MCF 10A (cell line): ENCODE results near the gene PRICKLE4. TPM values are rescaled to one million over a fixed set of nuclear protein-coding genes. Genes with fewer than 3 reads are reported as not detected.
A peak's percentile ranks its signal among the peaks of the same experiment; 100 is the strongest.

ENCODE experiments used
- BruUV-seq: library from RNA; stranded (reverse); fragments of 400-500 nt; replicated peaks from 2 replicates; lab custom pipeline; 2021; lab: Mats Ljungman, UMichigan
- CTCF ChIA-PET: fragments of 300-600 bp; sonication (Branson Sonifier 250); formaldehyde crosslinking; extraction: SDS; loops from one replicate; lab custom pipeline; 2021; ENCODE audit warnings: antibody characterized with exemption, inconsistent platforms; lab: Yijun Ruan, JAX
- POLR2A ChIA-PET: fragments of 300-600, 350-650 bp; sonication (Branson Sonifier 250); formaldehyde crosslinking; extraction: SDS; loops from one replicate; lab custom pipeline; 2020; ENCODE audit warnings: antibody characterized with exemption, inconsistent platforms; lab: Yijun Ruan, JAX
- DNase-seq: peaks from one replicate; pipeline ENCODE4 v3.0.0-alpha.2; 2018; ENCODE audit not compliant: unreplicated experiment
- H3K27ac Mint-ChIP-seq: one replicate; pipeline ENCODE4 v1.8.0; 2022; ENCODE audit warnings: mild to moderate bottlenecking, low read depth, mixed read lengths; ENCODE audit not compliant: unreplicated experiment
- H3K27me3 Mint-ChIP-seq: one replicate; pipeline ENCODE4 v1.8.0; 2022; ENCODE audit warnings: mixed read lengths; ENCODE audit not compliant: insufficient read depth, unreplicated experiment
- H3K36me3 Mint-ChIP-seq: one replicate; pipeline ENCODE4 v1.8.0; 2022; ENCODE audit warnings: mild to moderate bottlenecking, moderate library complexity, mixed read lengths; ENCODE audit not compliant: insufficient read depth, unreplicated experiment
- H3K4me1 Mint-ChIP-seq: one replicate; pipeline ENCODE4 v1.8.0; 2022; ENCODE audit warnings: mixed read lengths; ENCODE audit not compliant: insufficient read depth, unreplicated experiment
- H3K4me3 Mint-ChIP-seq: one replicate; pipeline ENCODE4 v1.8.0; 2022; ENCODE audit warnings: mild to moderate bottlenecking, moderate library complexity, mixed read lengths; ENCODE audit not compliant: unreplicated experiment
- H3K9me3 Mint-ChIP-seq: one replicate; pipeline ENCODE4 v1.8.0; 2022; ENCODE audit warnings: mixed read lengths; ENCODE audit not compliant: unreplicated experiment
- intact Hi-C: fragments of 100-400 bp; cut with micrococcal nuclease; formaldehyde crosslinking; loops from 2 replicates; pipeline ENCODE4 v1.14.1; 2022
- total RNA-seq: library from RNA; stranded (reverse); gene quantifications from 2 replicates; pipeline ENCODE4 v1.2.3, GENCODE V29; 2022
- TF ChIP-seq, protein P1 (sequence below): fragments of 200-600 bp; IDR thresholded peaks from one replicate; pipeline ENCODE4 v1.8.0; 2022; ENCODE audit warnings: antibody characterized with exemption, mild to moderate bottlenecking; ENCODE audit not compliant: unreplicated experiment

The PRICKLE4 gene
- total RNA-seq, 1 experiment from 2014 or later, result 0.93 TPM

DNA sequence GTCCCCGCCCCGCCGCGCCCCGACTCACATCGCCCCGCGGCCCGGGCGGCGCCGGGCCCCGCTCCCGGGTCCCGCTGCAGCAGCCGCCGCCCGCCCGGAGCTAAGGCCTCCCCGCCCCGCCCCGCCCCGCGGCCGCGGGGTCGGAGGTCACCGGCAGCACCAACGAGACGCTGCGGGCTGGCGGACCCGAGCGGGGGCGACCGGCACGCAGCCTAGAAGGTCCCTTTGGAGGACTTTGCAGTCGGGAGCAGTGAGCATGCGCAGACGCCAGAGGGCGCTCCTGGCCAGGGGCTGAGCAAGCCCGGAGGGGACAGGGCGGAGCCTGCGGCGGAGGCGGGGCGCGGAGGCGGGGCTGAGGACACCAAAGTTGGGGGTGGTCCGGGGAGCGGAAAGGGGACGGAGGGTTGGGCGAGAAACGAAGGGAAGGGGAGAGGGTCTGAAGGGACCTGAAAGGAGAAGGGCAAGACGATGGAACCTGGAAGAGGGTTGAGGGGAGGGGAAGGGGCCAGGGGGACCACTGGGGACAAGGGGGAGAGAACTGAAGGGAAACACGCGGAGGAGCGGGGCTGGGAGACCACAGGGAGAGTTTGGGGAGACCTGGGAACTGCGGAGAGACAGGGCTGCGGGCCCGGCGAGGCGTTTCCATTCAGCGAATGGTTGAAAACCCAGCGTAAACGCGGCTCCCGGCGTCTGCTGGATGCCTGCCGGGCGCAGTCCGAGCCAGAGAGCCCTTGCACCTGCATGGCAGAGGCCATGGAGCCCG, 613 bp upstream of the PRICKLE4 start, which contains the start of gene FRS3:
Gene FRS3 (minus strand): TSS at position 113 of the 763 bp plus-strand sequence. CDS start 2,913 bp downstream, outside the sequence.
- intact Hi-C loops, result loop anchor here (1.0 to 10.0 kb wide), 4 partner anchors 98 to 435 kb away; partner anchors contain the start of gene MRPS10
- Mint-ChIP-seq H3K9me3 (no peaks in the 10 kb centered on the region), H3K27ac (no peak within 1 kb of the TSS), H3K36me3 (peaks cover 12% of the 10 kb centered on the region), H3K27me3 (no peaks in the 10 kb centered on the region), H3K4me1 (peaks cover 23% of the 10 kb centered on the region), H3K4me3 (peak within 1 kb of the TSS; percentile 90)
- peak; percentile 90 for DNase-seq
- ChIA-PET CTCF (interaction anchor here (0.6 to 3.3 kb wide), 5 partner anchors 12 to 265 kb away, joined by 3 to 24 read pairs (median 4); no protein-coding TSS in a partner anchor), POLR2A (interaction anchor here (0.5 to 2.1 kb wide), 7 partner anchors 8 to 266 kb away, joined by 3 to 18 read pairs (median 4); partner anchors contain the start of genes TFEB and TOMM6)
- BruUV-seq, result no TSS peak
- TF ChIP-seq, protein P1, sequence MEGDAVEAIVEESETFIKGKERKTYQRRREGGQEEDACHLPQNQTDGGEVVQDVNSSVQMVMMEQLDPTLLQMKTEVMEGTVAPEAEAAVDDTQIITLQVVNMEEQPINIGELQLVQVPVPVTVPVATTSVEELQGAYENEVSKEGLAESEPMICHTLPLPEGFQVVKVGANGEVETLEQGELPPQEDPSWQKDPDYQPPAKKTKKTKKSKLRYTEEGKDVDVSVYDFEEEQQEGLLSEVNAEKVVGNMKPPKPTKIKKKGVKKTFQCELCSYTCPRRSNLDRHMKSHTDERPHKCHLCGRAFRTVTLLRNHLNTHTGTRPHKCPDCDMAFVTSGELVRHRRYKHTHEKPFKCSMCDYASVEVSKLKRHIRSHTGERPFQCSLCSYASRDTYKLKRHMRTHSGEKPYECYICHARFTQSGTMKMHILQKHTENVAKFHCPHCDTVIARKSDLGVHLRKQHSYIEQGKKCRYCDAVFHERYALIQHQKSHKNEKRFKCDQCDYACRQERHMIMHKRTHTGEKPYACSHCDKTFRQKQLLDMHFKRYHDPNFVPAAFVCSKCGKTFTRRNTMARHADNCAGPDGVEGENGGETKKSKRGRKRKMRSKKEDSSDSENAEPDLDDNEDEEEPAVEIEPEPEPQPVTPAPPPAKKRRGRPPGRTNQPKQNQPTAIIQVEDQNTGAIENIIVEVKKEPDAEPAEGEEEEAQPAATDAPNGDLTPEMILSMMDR, result peak; percentile 94

DNA sequence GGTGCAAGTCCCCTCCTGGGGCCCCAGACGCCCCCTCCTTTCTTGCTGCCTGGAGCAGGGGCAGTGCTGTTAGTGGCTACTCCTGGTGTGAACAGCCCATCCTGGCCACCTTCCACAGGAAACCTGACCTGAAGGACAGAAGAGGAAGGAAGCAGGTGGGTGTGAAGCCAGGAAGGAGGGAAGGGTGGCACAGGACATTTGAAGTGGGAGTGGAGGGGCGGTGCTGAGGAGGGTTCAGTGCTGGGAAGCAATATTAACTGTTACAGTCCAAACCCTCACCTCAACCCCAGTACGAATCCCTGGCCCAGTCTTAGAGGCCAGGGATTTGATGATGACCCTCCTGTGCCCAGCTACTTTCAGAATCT, 766 bp downstream of the PRICKLE4 start:
- H3K4me3 Mint-ChIP-seq, result peak overlapping the region; percentile 90
- peak overlapping the region; percentile 12 for H3K27ac Mint-ChIP-seq
- TF ChIP-seq, protein P1, result no peak
- peak; percentile 47 for DNase-seq
- ChIA-PET CTCF (interaction anchor here (0.7 to 3.3 kb wide), 4 partner anchors 13 to 341 kb away, joined by 3 to 24 read pairs (median 4); no protein-coding TSS in a partner anchor), POLR2A (interaction anchor here (0.7 to 2.1 kb wide), 6 partner anchors 48 to 270 kb away, joined by 3 to 18 read pairs (median 4); partner anchors contain the start of gene TAF8)
- intact Hi-C loops, result loop anchor here (10.0 kb wide), 1 partner anchor 433 kb away; the partner anchor contains the start of gene MRPS10
- peaks cover 30% of the 10 kb centered on the region for H3K4me1 Mint-ChIP-seq
- H3K27me3 Mint-ChIP-seq, result no peaks in the 10 kb centered on the region
- H3K36me3 Mint-ChIP-seq, result peaks cover 11% of the 10 kb centered on the region
- no peaks in the 10 kb centered on the region for H3K9me3 Mint-ChIP-seq
- no TSS peak for BruUV-seq

DNA sequence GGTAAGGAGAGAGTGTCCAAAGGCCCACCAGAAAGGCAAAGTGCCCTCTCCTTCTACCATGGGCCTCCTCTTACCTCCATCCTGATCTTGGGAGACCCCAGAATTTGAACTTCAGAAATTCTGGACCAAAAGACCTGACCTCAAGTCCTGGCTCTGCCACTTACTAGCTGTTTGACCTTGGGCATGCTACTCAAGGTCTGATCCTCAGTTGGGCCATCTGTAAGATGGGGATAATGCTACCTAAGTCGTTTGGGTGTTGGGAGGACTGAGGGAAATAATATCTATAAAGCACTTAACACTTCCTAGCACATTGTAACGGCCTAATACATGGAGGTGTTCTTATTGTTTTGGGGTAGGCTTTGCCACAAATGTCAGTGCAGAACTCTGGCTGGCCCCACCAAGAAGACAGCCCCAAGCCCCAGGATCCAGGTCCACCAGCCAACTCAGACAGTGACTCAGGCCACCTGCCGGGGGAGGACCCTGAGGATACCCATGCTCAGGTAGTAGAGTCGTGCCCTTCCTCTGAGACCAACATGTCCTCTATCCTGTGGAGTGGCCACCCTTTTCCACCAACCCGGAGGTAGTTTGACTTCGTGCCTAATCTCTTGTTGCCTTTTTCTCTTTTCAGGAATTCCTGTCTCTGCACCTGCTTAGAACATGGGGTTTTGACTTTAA, 2.7 kb downstream of the PRICKLE4 start:
- no peaks in the 10 kb centered on the region for H3K27me3 Mint-ChIP-seq
- ChIA-PET POLR2A (interaction anchor here (5.9 kb wide), 1 partner anchor 264 kb away, joined by 100 read pairs; the partner anchor contains the start of gene TAF8), CTCF (interaction anchor here (0.6 to 3.3 kb wide), 5 partner anchors 21 to 415 kb away, joined by 3 to 24 read pairs (median 3); no protein-coding TSS in a partner anchor)
- TF ChIP-seq, protein P1, result no peak
- DNase-seq, result no peak
- peaks cover 30% of the 10 kb centered on the region for H3K4me1 Mint-ChIP-seq
- H3K27ac Mint-ChIP-seq, result no peak overlapping the region
- peaks cover 10% of the 10 kb centered on the region for H3K36me3 Mint-ChIP-seq
- no peaks in the 10 kb centered on the region for H3K9me3 Mint-ChIP-seq
- BruUV-seq, result no TSS peak
- no peak overlapping the region for H3K4me3 Mint-ChIP-seq
- intact Hi-C loops, result loop anchor here (10.0 kb wide), 1 partner anchor 432 kb away; the partner anchor contains the start of gene MRPS10
